Breast epithelium (tissue), 4 donors: ENCODE data around the gene NEK10. TPM values are rescaled to one million over a fixed set of nuclear protein-coding genes. Genes with fewer than 3 reads are reported as not detected.
"Not testable (repeated sequence)": the region's sequence is repeated elsewhere in the genome, so short reads cannot be mapped to it uniquely, and the experiment has no call there.

Experiments
- DNase-seq, 2 donors: peaks; one replicate each; pipeline ENCODE4 v3.0.0-alpha.2; 2019; ENCODE audit warnings: low spot score in 2 of 2
- H3K27ac ChIP-seq, 2 donors: fragments of 200-600 bp; sonication (generic) in 1 of 2; one replicate each; pipeline ENCODE4 v1.5.1; 2016 to 2019; ENCODE audit warnings: mild to moderate bottlenecking in 1 of 2
- H3K27me3 ChIP-seq, 2 donors: fragments of 200-600 bp; sonication (generic) in 1 of 2; one replicate each; pipeline versions ENCODE4 v1.5.1 to v1.6.0; 2017 to 2019; ENCODE audit warnings: control low read depth in 1 of 2, mild to moderate bottlenecking in 1 of 2
- H3K36me3 ChIP-seq: fragments of 200-600 bp; one replicate; pipeline ENCODE4 v1.5.1; 2019
- H3K4me1 ChIP-seq, 2 donors: fragments of 200-600 bp; sonication (generic); one replicate each; pipeline ENCODE4 v1.5.1; 2016 to 2019; ENCODE audit warnings: control low read depth in 1 of 2
- H3K4me3 ChIP-seq, 3 donors: fragments of 200-600 bp; sonication (generic); 1 replicate in 2 of 3; 2 replicates in 1 of 3; pipeline ENCODE4 v1.5.1; 2016 to 2019; ENCODE audit warnings: mild to moderate bottlenecking in 3 of 3, moderate library complexity in 2 of 3
- H3K9me3 ChIP-seq, 2 donors: fragments of 200-600 bp; sonication (generic) in 1 of 2; one replicate each; pipeline ENCODE4 v1.5.1; 2016 to 2019; ENCODE audit warnings: control low read depth in 1 of 2
- CTCF ChIP-seq, 3 donors: fragments of 450-650 bp; IDR thresholded peaks; one replicate each; pipeline ENCODE4 v1.5.1; 2016 to 2017; ENCODE audit warnings: antibody characterized with exemption in 3 of 3, mild to moderate bottlenecking in 3 of 3, moderate library complexity in 3 of 3
- POLR2A ChIP-seq: fragments of 450-650 bp; IDR thresholded peaks from one replicate; pipeline ENCODE4 v1.6.1; 2016; ENCODE audit warnings: antibody characterized with exemption, mild to moderate bottlenecking, moderate library complexity
- POLR2AphosphoS5 ChIP-seq, 3 donors: sonication (generic); formaldehyde crosslinking; IDR thresholded peaks; one replicate each; pipeline ENCODE4 v1.6.1; 2017; ENCODE audit warnings: antibody characterized with exemption in 3 of 3
- intact Hi-C: fragments of 100-400 bp; cut with DNase I; formaldehyde crosslinking; loops from one replicate; pipeline ENCODE4 v1.15.1; 2023; ENCODE audit warnings: low total_unique reads
- total RNA-seq, 3 donors: library from RNA; depleted of rRNA; stranded (reverse); fragments of >200 nt; gene quantifications; one replicate each; pipeline ENCODE4 v1.1.0, GENCODE V29; 2016

NEK10 gene
- total RNA-seq, 3 donors from 2014 or later, result 0.96 to 246 (median 48.4) TPM

- H3K9me3 ChIP-seq, result peaks cover 0 to 3% of the 10 kb centered on the region in 2 donors
- intact Hi-C loops, result no loop called here
- no peak overlapping the region for H3K4me3 ChIP-seq
- no peaks in the 10 kb centered on the region for H3K36me3 ChIP-seq
- H3K27ac ChIP-seq, result no peak overlapping the region
- no peaks in the 10 kb centered on the region for H3K27me3 ChIP-seq
- H3K4me1 ChIP-seq, result no peaks in the 10 kb centered on the region
- DNase-seq, result no peak
- TF ChIP-seq POLR2AphosphoS5 (IDR thresholded peaks at IDR 0.05), result no peak
Measured at GRCh38 chr3:27293939-27294338, 75.2 kb downstream of the NEK10 start.

GRCh38 chr3:27290760-27291159, 78.4 kb downstream of the NEK10 start:
- Histone ChIP-seq H3K36me3 (no peaks in the 10 kb centered on the region), H3K27me3 (no peaks in the 10 kb centered on the region), H3K27ac (no peak overlapping the region), H3K9me3 (no peaks in the 10 kb centered on the region), H3K4me1 (no peaks in the 10 kb centered on the region), H3K4me3 (no peak overlapping the region)
- intact Hi-C loops, result no loop called here
- TF ChIP-seq POLR2A, result no peak
- no peak for TF ChIP-seq POLR2AphosphoS5 (IDR thresholded peaks at IDR 0.05)
- no peak for TF ChIP-seq CTCF (IDR thresholded peaks at IDR 0.05)
- no peak for DNase-seq

GRCh38 chr3:27289769-27290413, 79.3 kb downstream of the NEK10 start:
- no peak overlapping the region for H3K27ac ChIP-seq
- no peaks in the 10 kb centered on the region for H3K9me3 ChIP-seq
- no peaks in the 10 kb centered on the region for H3K4me1 ChIP-seq
- DNase-seq, result no peak
- no peaks in the 10 kb centered on the region for H3K27me3 ChIP-seq
- TF ChIP-seq POLR2A, result no peak
- no peak for TF ChIP-seq CTCF (IDR thresholded peaks at IDR 0.05)
- TF ChIP-seq POLR2AphosphoS5 (IDR thresholded peaks at IDR 0.05), result no peak
- intact Hi-C loops, result no loop called here
- no peak overlapping the region for H3K4me3 ChIP-seq
- H3K36me3 ChIP-seq, result no peaks in the 10 kb centered on the region

GRCh38 chr3:27287052-27287451, 82.1 kb downstream of the NEK10 start:
- DNase-seq, result no peak
- no peak overlapping the region for H3K4me3 ChIP-seq
- no peaks in the 10 kb centered on the region for H3K9me3 ChIP-seq
- intact Hi-C loops, result no loop called here
- no peaks in the 10 kb centered on the region for H3K27me3 ChIP-seq
- H3K4me1 ChIP-seq, result no peaks in the 10 kb centered on the region
- no peak for TF ChIP-seq POLR2AphosphoS5 (IDR thresholded peaks at IDR 0.05)
- TF ChIP-seq POLR2A, result no peak
- TF ChIP-seq CTCF (IDR thresholded peaks at IDR 0.05), result no peak
- no peaks in the 10 kb centered on the region for H3K36me3 ChIP-seq
- H3K27ac ChIP-seq, result no peak overlapping the region

GRCh38 chr3:27286467-27286866, 82.7 kb downstream of the NEK10 start:
- H3K27ac ChIP-seq, H3K9me3 ChIP-seq, H3K36me3 ChIP-seq, intact Hi-C loops, DNase-seq, H3K27me3 ChIP-seq, H3K4me3 ChIP-seq, H3K4me1 ChIP-seq: not testable (repeated sequence)

- Histone ChIP-seq H3K4me3 (no peak overlapping the region), H3K27me3 (no peaks in the 10 kb centered on the region), H3K27ac (no peak overlapping the region), H3K4me1 (no peaks in the 10 kb centered on the region), H3K36me3 (no peaks in the 10 kb centered on the region), H3K9me3 (no peaks in the 10 kb centered on the region)
- DNase-seq, result no peak
- TF ChIP-seq POLR2A (no peak), CTCF (IDR thresholded peaks at IDR 0.05) (no peak), POLR2AphosphoS5 (IDR thresholded peaks at IDR 0.05) (no peak)
- intact Hi-C loops, result no loop called here
Measured at GRCh38 chr3:27285668-27286067, 83.5 kb downstream of the NEK10 start.
